Epithelial cell of proximal tubule (primary cell): ENCODE data around the gene SPINT2. TPM values are rescaled to one million over a fixed set of nuclear protein-coding genes. Genes with fewer than 3 reads are reported as not detected.

ENCODE experiments used
- DNase-seq: peaks from one replicate; pipeline ENCODE4 v3.0.0-alpha.2; 2011; ENCODE audit warnings: low read depth
- H3K4me3 ChIP-seq: 2 replicates; pipeline ENCODE4 v1.5.1; 2011; ENCODE audit warnings: low read depth, mild to moderate bottlenecking, low read length
- CTCF ChIP-seq: conservative IDR thresholded peaks from 2 replicates; pipeline ENCODE4 v1.5.1; 2012; ENCODE audit warnings: low read depth, mild to moderate bottlenecking, low read length
- total RNA-seq: library from RNA; depleted of rRNA; stranded (reverse); fragments of >200 nt; gene quantifications from 2 replicates; pipeline ENCODE4 v1.2.3, GENCODE V29; 2015

SPINT2 gene
- total RNA-seq, 1 donor from 2014 or later, result 548 TPM

GRCh38 chr19:38270587-38271167, 6.3 kb downstream of the SPINT2 start:
- no peak for TF ChIP-seq CTCF
- DNase-seq, result no peak
- no peak overlapping the region for H3K4me3 ChIP-seq

GRCh38 chr19:38273499-38273898, 9.1 kb downstream of the SPINT2 start:
- DNase-seq, result no peak
- H3K4me3 ChIP-seq, result no peak overlapping the region
- TF ChIP-seq CTCF, result no peak

- TF ChIP-seq CTCF, result no peak
- H3K4me3 ChIP-seq, result no peak overlapping the region
- DNase-seq, result no peak
Measured at GRCh38 chr19:38274739-38275138, 10.4 kb downstream of the SPINT2 start.

- TF ChIP-seq CTCF, result no peak
- H3K4me3 ChIP-seq, result no peak overlapping the region
- DNase-seq, result no peak
Measured at GRCh38 chr19:38276942-38277517, 12.7 kb downstream of the SPINT2 start.

- no peak for TF ChIP-seq CTCF
- DNase-seq, result no peak
- H3K4me3 ChIP-seq, result no peak overlapping the region
Measured at GRCh38 chr19:38277549-38277948, 13.2 kb downstream of the SPINT2 start.

GRCh38 chr19:38277969-38278680, 13.8 kb downstream of the SPINT2 start:
- H3K4me3 ChIP-seq, result no peak overlapping the region
- no peak for TF ChIP-seq CTCF
- no peak for DNase-seq
